Erythroblast (primary cell): ENCODE measurements around the gene FTL.

Experiments used
- GATA1 ChIP-seq: IDR thresholded peaks from 2 replicates; pipeline ENCODE4 v1.6.1; 2011; ENCODE audit warnings: low read depth, mild to moderate bottlenecking, control low read depth, low read length, moderate library complexity
- POLR2A ChIP-seq: IDR thresholded peaks from 2 replicates; pipeline ENCODE4 v1.6.1; 2011; ENCODE audit warnings: mild to moderate bottlenecking, low read length

DNA sequence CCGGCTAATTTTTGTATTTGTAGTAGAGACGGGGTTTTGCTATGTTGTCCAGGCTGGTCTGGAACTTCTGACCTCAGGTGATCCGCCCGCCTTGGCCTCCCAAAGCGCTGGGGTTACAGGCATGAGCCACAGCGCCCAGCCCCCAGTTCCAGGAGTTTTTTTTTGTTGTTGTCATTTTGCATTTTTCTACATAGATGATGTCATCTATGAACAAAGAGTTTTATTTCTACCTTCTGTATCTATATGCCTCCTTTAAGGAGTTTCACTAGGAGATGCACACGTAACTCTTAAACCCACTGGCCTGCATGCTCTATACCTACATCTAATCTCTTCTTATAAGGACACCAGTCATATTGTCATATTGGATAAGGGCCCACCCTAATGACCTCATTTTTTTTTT, 26.9 kb upstream of the FTL start:
- TF ChIP-seq POLR2A (no peak), GATA1 (no peak)
